K562 (cell line): Measurements from ENCODE around the gene LRRC4C. TPM values are rescaled to one million over a fixed set of nuclear protein-coding genes. Genes with fewer than 3 reads are reported as not detected.

Source experiments
- ATAC-seq: fragments of 200-7000 bp; cut with Tn5 transposase; 3 replicates; pipeline ENCODE4 v1.9.1; 2020; ENCODE audit warnings: moderate library complexity
- BruUV-seq: library from RNA; stranded (reverse); fragments of 400-500 nt; replicated peaks from 2 replicates; lab custom pipeline; 2021; lab: Mats Ljungman, UMichigan
- CTCF ChIA-PET: fragments of 300-600 bp; formaldehyde crosslinking; extraction: SDS; loops from one replicate; lab custom pipeline; 2021; ENCODE audit warnings: low intra/inter-chr PET ratio; lab: Yijun Ruan, JAX
- POLR2A ChIA-PET: fragments of 300-600, 350-650 bp; sonication (Branson Sonifier 250); formaldehyde crosslinking; extraction: SDS; loops from one replicate; lab custom pipeline; 2021; ENCODE audit warnings: antibody characterized with exemption, inconsistent platforms; lab: Yijun Ruan, JAX
- DNase-seq, 4 experiments: peaks; one replicate each; pipeline versions ENCODE4 v3.0.0 to v3.0.0-alpha.2; 2011 to 2018; ENCODE audit warnings: low spot score in 3 of 4, mixed read lengths in 3 of 4; ENCODE audit errors: extremely low read depth in 1 of 4
- FAIRE-seq: peaks from 2 replicates; lab custom pipeline; 2011; peaks lifted over from hg19 to GRCh38; lab: Jason Lieb, UNC
- H2AFZ ChIP-seq: 2 replicates; pipeline ENCODE4 v1.6.0; 2011; ENCODE audit warnings: low read depth, low read length, control low read depth, inconsistent platforms
- H3K27ac ChIP-seq: fragments of 200-600 bp; 3 replicates; pipeline ENCODE4 v1.8.0; 2011; ENCODE audit warnings: low read depth, mild to moderate bottlenecking, control low read depth, inconsistent platforms, low read length, moderate library complexity, mixed read lengths; ENCODE audit errors: extremely low read depth
- H3K27me3 ChIP-seq, 2 experiments: fragments of 300-600 bp in 1 of 2; 2 replicates in 1 of 2; 3 replicates in 1 of 2; pipeline versions ENCODE4 v1.6.0 to v1.8.0; 2011; ENCODE audit warnings: inconsistent platforms in 2 of 2, low read length in 2 of 2, mild to moderate bottlenecking in 1 of 2, mixed read lengths in 1 of 2, moderate library complexity in 1 of 2; ENCODE audit not compliant: control insufficient read depth in 2 of 2, insufficient read depth in 2 of 2
- H3K36me3 ChIP-seq: fragments of 300-600 bp; 3 replicates; pipeline ENCODE4 v1.8.0; 2011; ENCODE audit warnings: mild to moderate bottlenecking, low read length, inconsistent platforms; ENCODE audit not compliant: control insufficient read depth, insufficient read depth
- H3K4me1 ChIP-seq, 2 experiments: fragments of 200-600 bp in 1 of 2; replicated peaks in 1 of 2; 2 replicates in 1 of 2; 3 replicates in 1 of 2; pipeline versions ENCODE4 v1.5.1 to v1.8.0; 2011; ENCODE audit warnings: inconsistent platforms in 2 of 2, low read length in 2 of 2, mild to moderate bottlenecking in 1 of 2, mixed read lengths in 1 of 2, moderate library complexity in 1 of 2; ENCODE audit not compliant: control insufficient read depth in 2 of 2, insufficient read depth in 2 of 2
- H3K4me2 ChIP-seq: 2 replicates; pipeline ENCODE4 v1.6.1; 2011; ENCODE audit warnings: low read length, control low read depth, inconsistent platforms, mixed read lengths; ENCODE audit not compliant: insufficient read depth
- H3K4me3 ChIP-seq: fragments of 200-600 bp; sonication (generic), shearing (Covaris generic); 2 replicates; pipeline ENCODE4 v1.5.1; 2016; ENCODE audit warnings: control low read depth, inconsistent platforms
- H3K79me2 ChIP-seq: fragments of 200-600 bp; 3 replicates; pipeline ENCODE4 v1.8.0; 2011; ENCODE audit warnings: low read length, inconsistent platforms; ENCODE audit not compliant: control insufficient read depth, insufficient read depth
- H3K9ac ChIP-seq, 2 experiments: 2 replicates each; pipeline versions ENCODE4 v1.6.0 to v1.6.1; 2011; ENCODE audit warnings: low read depth in 2 of 2, low read length in 2 of 2, control low read depth in 1 of 2, inconsistent platforms in 1 of 2, mild to moderate bottlenecking in 1 of 2, mixed read lengths in 1 of 2; ENCODE audit not compliant: insufficient read depth in 1 of 2
- H3K9me1 ChIP-seq: one replicate; pipeline ENCODE4 v1.6.0; 2011; ENCODE audit warnings: inconsistent platforms, mild to moderate bottlenecking, low read length, moderate library complexity; ENCODE audit not compliant: control insufficient read depth, insufficient read depth
- H3K9me3 ChIP-seq: replicated peaks from 2 replicates; pipeline ENCODE4 v1.5.1; 2011; ENCODE audit warnings: low read depth, low read length, inconsistent platforms; ENCODE audit not compliant: control insufficient read depth, insufficient read depth
- H4K20me1 ChIP-seq: replicated peaks from 2 replicates; pipeline ENCODE4 v1.6.1; 2011; ENCODE audit warnings: low read length, inconsistent platforms, mixed read lengths; ENCODE audit not compliant: control insufficient read depth, insufficient read depth
- BRCA1 ChIP-seq, 2 experiments: fragments of 450-650 bp in 1 of 2; sonication (generic) in 1 of 2; formaldehyde crosslinking in 1 of 2; IDR thresholded peaks; 2 replicates each; pipeline versions ENCODE4 v1.5.0 to v1.6.1; 2017 to 2020; ENCODE audit warnings: mild to moderate bottlenecking in 1 of 2, missing genetic modification reagents in 1 of 2
- CCAR2 ChIP-seq: fragments of 200-400 bp; formaldehyde crosslinking; IDR thresholded peaks from 2 replicates; pipeline ENCODE4 v1.6.1; 2017; ENCODE audit warnings: mild to moderate bottlenecking, low read depth, low read length
- JUND ChIP-seq, 2 experiments: IDR thresholded peaks; 2 replicates in 1 of 2; 3 replicates in 1 of 2; pipeline ENCODE4 v1.6.1; 2011; ENCODE audit warnings: borderline replicate concordance in 2 of 2, low read depth in 2 of 2, low read length in 2 of 2, improper control_type of control experiment in 1 of 2, missing biosample characterization in 1 of 2, missing genetic modification characterization in 1 of 2, missing genetic modification reagents in 1 of 2
- LARP7 ChIP-seq: fragments of 450-650 bp; IDR thresholded peaks from 2 replicates; pipeline ENCODE4 v1.6.1; 2016
- RBFOX2 ChIP-seq: fragments of 200-400 bp; formaldehyde crosslinking; IDR thresholded peaks from 2 replicates; pipeline ENCODE4 v1.6.1; 2017; ENCODE audit warnings: low read depth, mild to moderate bottlenecking, low read length, moderate library complexity
- TAF7 ChIP-seq: fragments of 450-650 bp; IDR thresholded peaks from 2 replicates; pipeline ENCODE4 v1.6.1; 2016; ENCODE audit warnings: missing genetic modification characterization, missing compliant biosample characterization
- ZNF133 ChIP-seq: fragments of 250-450 bp; sonication (Bioruptor Pico); IDR thresholded peaks from 2 replicates; pipeline ENCODE4 v1.4.0; 2020; ENCODE audit warnings: mild to moderate bottlenecking
- ZNF507 ChIP-seq: conservative IDR thresholded peaks from 2 replicates; pipeline ENCODE4 v1.6.1; 2017; ENCODE audit warnings: missing genetic modification characterization, missing compliant biosample characterization
- ZNF668 ChIP-seq: fragments of 250-450 bp; sonication (Bioruptor Pico); IDR thresholded peaks from 2 replicates; pipeline ENCODE4 v1.8.0; 2022; ENCODE audit warnings: mild to moderate bottlenecking, inconsistent platforms
- ZNF740 ChIP-seq, 3 experiments: fragments of 200-800 bp in 1 of 3; sonication (Bioruptor generic) in 1 of 3; sonication (generic) in 1 of 3; formaldehyde crosslinking in 1 of 3; IDR thresholded peaks; 2 replicates each; pipeline versions ENCODE4 v1.6.1 to v1.8.0; 2016 to 2022; ENCODE audit warnings: mild to moderate bottlenecking in 2 of 3, missing compliant biosample characterization in 2 of 3, missing genetic modification characterization in 2 of 3, missing genetic modification reagents in 1 of 3
- WGBS: fragments of 100-300 bp; shearing (Covaris generic); methylation state at CpG from one replicate; pipeline ENCODE4 v1.1.6; 2016; ENCODE audit warnings: low coverage, mixed read lengths; ENCODE audit not compliant: insufficient coverage; ENCODE audit errors: missing lambda C conversion rate; 5-methylcytosine and 5-hydroxymethylcytosine counted together
- in situ Hi-C: fragments of 300-500 bp; cut with MboI; formaldehyde crosslinking; loops from 4 replicates; pipeline ENCODE4 v1.15.0; 2018; ENCODE audit warnings: inconsistent platforms, mixed read lengths
- intact Hi-C: fragments of 100-400 bp; cut with micrococcal nuclease; formaldehyde crosslinking; loops from 2 replicates; pipeline ENCODE4 v1.14.2; 2022
- polyA plus RNA-seq, 8 experiments: library from polyadenylated mRNA; depleted of rRNA in 4 of 8; stranded (reverse) in 5 of 8; unstranded in 3 of 8; fragments of >200 nt; fragmentation: Nextera tagmentation in 2 of 8; fragmentation: Illumina TruSeq in 1 of 8; extraction: Ambion mirVana in 2 of 8; extraction: Trizol in 1 of 8; gene quantifications; 2 replicates each; pipeline versions ENCODE4 v1.2.1 to v1.2.3, GENCODE V29; 2011 to 2014; ENCODE audit warnings: inconsistent platforms in 1 of 8, missing spikeins in 1 of 8
- total RNA-seq, 7 experiments: library from RNA; depleted of rRNA in 6 of 7; stranded (reverse); fragments of >200 nt in 6 of 7; fragmentation: Illumina TruSeq in 2 of 7; extraction: Trizol in 2 of 7; gene quantifications; 2 replicates each; pipeline versions ENCODE4 v1.2.1 to v1.2.3, GENCODE V29; 2011 to 2021; ENCODE audit warnings: low replicate concordance in 1 of 7
- TF ChIP-seq, protein P1 (sequence below): sonication (generic); formaldehyde crosslinking; IDR thresholded peaks from 2 replicates; pipeline ENCODE4 v1.8.1; 2023; ENCODE audit warnings: missing genetic modification reagents, mild to moderate bottlenecking, borderline replicate concordance
- TF ChIP-seq, protein P2 (sequence below): sonication (generic); formaldehyde crosslinking; IDR thresholded peaks from 2 replicates; pipeline ENCODE4 v1.5.0; 2020; ENCODE audit warnings: missing genetic modification reagents
- TF ChIP-seq, protein P3 (sequence below), 2 experiments: fragments of 450-650 bp; conservative IDR thresholded peaks; 2 replicates each; pipeline ENCODE4 v1.6.1; 2017; ENCODE audit warnings: mild to moderate bottlenecking in 2 of 2, moderate library complexity in 2 of 2

LRRC4C gene
- total and polyA plus RNA-seq, 9 of the 15 experiments (the other 6 are each of a cell fraction or from before 2014, with no cell fraction given) = not detected

GRCh38 chr11:40104941-40105550 is 1354.4 kb downstream of the LRRC4C start:
- Histone ChIP-seq H3K4me1 (no peaks in the 10 kb centered on the region), H4K20me1 (no peaks in the 10 kb centered on the region), H3K79me2 (no peaks in the 10 kb centered on the region), H2AFZ (no peak overlapping the region), H3K36me3 (no peaks in the 10 kb centered on the region), H3K4me2 (no peak overlapping the region), H3K9me3 (no peaks in the 10 kb centered on the region), H3K9ac (no peak overlapping the region), H3K27ac (no peak overlapping the region), H3K27me3 (no peaks in the 10 kb centered on the region), H3K4me3 (no peak overlapping the region), H3K9me1 (no peaks in the 10 kb centered on the region)
- no peak for ATAC-seq
- no peak for FAIRE-seq
- 10% methylated on average over 4 of the region's 5 CpGs for WGBS
- in situ Hi-C loops (no loop called here), intact Hi-C loops (no loop called here)
- POLR2A ChIA-PET = no interaction called here
- BruUV-seq = no TSS peak
- DNase-seq = no peak
- CTCF ChIA-PET = no interaction called here
- TF ChIP-seq ZNF668 (no peak), ZNF507 (tag) (no peak), RBFOX2 (no peak), BRCA1 (IDR thresholded peaks at IDR 0.05) (no peak), BRCA1 (CRISPR knock-in tag; IDR thresholded peaks at IDR 0.05) (no peak), CCAR2 (no peak), TAF7 (no peak), ZNF740 (CRISPR knock-in tag; IDR thresholded peaks at IDR 0.05) (no peak), ZNF740 (tag; IDR thresholded peaks at IDR 0.05) (no peak), LARP7 (no peak), JUND (IDR thresholded peaks at IDR 0.05; ENCODE audit: borderline replicate concordance, low read depth, low read length) (no peak), JUND (tag; IDR thresholded peaks at IDR 0.05; ENCODE audit: borderline replicate concordance, low read depth, low read length) (no peak), ZNF133 (no peak)
- TF ChIP-seq, protein P1, sequence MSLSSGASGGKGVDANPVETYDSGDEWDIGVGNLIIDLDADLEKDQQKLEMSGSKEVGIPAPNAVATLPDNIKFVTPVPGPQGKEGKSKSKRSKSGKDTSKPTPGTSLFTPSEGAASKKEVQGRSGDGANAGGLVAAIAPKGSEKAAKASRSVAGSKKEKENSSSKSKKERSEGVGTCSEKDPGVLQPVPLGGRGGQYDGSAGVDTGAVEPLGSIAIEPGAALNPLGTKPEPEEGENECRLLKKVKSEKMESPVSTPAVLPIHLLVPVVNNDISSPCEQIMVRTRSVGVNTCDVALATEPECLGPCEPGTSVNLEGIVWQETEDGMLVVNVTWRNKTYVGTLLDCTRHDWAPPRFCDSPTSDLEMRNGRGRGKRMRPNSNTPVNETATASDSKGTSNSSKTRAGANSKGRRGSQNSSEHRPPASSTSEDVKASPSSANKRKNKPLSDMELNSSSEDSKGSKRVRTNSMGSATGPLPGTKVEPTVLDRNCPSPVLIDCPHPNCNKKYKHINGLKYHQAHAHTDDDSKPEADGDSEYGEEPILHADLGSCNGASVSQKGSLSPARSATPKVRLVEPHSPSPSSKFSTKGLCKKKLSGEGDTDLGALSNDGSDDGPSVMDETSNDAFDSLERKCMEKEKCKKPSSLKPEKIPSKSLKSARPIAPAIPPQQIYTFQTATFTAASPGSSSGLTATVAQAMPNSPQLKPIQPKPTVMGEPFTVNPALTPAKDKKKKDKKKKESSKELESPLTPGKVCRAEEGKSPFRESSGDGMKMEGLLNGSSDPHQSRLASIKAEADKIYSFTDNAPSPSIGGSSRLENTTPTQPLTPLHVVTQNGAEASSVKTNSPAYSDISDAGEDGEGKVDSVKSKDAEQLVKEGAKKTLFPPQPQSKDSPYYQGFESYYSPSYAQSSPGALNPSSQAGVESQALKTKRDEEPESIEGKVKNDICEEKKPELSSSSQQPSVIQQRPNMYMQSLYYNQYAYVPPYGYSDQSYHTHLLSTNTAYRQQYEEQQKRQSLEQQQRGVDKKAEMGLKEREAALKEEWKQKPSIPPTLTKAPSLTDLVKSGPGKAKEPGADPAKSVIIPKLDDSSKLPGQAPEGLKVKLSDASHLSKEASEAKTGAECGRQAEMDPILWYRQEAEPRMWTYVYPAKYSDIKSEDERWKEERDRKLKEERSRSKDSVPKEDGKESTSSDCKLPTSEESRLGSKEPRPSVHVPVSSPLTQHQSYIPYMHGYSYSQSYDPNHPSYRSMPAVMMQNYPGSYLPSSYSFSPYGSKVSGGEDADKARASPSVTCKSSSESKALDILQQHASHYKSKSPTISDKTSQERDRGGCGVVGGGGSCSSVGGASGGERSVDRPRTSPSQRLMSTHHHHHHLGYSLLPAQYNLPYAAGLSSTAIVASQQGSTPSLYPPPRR (CRISPR knock-in tag) = no peak
- TF ChIP-seq, protein P2, sequence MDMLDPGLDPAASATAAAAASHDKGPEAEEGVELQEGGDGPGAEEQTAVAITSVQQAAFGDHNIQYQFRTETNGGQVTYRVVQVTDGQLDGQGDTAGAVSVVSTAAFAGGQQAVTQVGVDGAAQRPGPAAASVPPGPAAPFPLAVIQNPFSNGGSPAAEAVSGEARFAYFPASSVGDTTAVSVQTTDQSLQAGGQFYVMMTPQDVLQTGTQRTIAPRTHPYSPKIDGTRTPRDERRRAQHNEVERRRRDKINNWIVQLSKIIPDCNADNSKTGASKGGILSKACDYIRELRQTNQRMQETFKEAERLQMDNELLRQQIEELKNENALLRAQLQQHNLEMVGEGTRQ (CRISPR knock-in tag) = no peak
- TF ChIP-seq, protein P3, sequence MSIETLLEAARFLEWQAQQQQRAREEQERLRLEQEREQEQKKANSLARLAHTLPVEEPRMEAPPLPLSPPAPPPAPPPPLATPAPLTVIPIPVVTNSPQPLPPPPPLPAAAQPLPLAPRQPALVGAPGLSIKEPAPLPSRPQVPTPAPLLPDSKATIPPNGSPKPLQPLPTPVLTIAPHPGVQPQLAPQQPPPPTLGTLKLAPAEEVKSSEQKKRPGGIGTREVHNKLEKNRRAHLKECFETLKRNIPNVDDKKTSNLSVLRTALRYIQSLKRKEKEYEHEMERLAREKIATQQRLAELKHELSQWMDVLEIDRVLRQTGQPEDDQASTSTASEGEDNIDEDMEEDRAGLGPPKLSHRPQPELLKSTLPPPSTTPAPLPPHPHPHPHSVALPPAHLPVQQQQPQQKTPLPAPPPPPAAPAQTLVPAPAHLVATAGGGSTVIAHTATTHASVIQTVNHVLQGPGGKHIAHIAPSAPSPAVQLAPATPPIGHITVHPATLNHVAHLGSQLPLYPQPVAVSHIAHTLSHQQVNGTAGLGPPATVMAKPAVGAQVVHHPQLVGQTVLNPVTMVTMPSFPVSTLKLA (conservative IDR thresholded peaks at IDR 0.05) = no peak
